Measurements from ENCODE around the gene UNC119B. TPM values are rescaled to one million over a fixed set of nuclear protein-coding genes. Genes with fewer than 3 reads are reported as not detected.

Gene UNC119B
- total and polyA plus RNA-seq, 2 experiments from 2014 or later, result 9.9 to 51.3 TPM

GRCh38 chr12:120674097-120674636 is 36.1 kb upstream of the UNC119B start (continued):
- TF ChIP-seq, protein P1, sequence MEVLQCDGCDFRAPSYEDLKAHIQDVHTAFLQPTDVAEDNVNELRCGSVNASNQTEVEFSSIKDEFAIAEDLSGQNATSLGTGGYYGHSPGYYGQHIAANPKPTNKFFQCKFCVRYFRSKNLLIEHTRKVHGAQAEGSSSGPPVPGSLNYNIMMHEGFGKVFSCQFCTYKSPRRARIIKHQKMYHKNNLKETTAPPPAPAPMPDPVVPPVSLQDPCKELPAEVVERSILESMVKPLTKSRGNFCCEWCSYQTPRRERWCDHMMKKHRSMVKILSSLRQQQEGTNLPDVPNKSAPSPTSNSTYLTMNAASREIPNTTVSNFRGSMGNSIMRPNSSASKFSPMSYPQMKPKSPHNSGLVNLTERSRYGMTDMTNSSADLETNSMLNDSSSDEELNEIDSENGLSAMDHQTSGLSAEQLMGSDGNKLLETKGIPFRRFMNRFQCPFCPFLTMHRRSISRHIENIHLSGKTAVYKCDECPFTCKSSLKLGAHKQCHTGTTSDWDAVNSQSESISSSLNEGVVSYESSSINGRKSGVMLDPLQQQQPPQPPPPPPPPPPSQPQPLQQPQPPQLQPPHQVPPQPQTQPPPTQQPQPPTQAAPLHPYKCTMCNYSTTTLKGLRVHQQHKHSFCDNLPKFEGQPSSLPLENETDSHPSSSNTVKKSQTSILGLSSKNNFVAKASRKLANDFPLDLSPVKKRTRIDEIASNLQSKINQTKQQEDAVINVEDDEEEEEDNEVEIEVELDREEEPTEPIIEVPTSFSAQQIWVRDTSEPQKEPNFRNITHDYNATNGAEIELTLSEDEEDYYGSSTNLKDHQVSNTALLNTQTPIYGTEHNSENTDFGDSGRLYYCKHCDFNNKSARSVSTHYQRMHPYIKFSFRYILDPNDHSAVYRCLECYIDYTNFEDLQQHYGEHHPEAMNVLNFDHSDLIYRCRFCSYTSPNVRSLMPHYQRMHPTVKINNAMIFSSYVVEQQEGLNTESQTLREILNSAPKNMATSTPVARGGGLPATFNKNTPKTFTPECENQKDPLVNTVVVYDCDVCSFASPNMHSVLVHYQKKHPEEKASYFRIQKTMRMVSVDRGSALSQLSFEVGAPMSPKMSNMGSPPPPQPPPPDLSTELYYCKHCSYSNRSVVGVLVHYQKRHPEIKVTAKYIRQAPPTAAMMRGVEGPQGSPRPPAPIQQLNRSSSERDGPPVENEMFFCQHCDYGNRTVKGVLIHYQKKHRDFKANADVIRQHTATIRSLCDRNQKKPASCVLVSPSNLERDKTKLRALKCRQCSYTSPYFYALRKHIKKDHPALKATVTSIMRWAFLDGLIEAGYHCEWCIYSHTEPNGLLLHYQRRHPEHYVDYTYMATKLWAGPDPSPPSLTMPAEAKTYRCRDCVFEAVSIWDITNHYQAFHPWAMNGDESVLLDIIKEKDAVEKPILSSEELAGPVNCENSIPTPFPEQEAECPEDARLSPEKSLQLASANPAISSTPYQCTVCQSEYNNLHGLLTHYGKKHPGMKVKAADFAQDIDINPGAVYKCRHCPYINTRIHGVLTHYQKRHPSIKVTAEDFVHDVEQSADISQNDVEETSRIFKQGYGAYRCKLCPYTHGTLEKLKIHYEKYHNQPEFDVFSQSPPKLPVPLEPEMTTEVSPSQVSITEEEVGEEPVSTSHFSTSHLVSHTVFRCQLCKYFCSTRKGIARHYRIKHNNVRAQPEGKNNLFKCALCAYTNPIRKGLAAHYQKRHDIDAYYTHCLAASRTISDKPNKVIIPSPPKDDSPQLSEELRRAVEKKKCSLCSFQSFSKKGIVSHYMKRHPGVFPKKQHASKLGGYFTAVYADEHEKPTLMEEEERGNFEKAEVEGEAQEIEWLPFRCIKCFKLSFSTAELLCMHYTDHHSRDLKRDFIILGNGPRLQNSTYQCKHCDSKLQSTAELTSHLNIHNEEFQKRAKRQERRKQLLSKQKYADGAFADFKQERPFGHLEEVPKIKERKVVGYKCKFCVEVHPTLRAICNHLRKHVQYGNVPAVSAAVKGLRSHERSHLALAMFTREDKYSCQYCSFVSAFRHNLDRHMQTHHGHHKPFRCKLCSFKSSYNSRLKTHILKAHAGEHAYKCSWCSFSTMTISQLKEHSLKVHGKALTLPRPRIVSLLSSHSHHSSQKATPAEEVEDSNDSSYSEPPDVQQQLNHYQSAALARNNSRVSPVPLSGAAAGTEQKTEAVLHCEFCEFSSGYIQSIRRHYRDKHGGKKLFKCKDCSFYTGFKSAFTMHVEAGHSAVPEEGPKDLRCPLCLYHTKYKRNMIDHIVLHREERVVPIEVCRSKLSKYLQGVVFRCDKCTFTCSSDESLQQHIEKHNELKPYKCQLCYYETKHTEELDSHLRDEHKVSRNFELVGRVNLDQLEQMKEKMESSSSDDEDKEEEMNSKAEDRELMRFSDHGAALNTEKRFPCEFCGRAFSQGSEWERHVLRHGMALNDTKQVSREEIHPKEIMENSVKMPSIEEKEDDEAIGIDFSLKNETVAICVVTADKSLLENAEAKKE (CRISPR knock-in tag; IDR thresholded peaks at IDR 0.05), result no peak
- TF ChIP-seq ETS1 (IDR thresholded peaks at IDR 0.05), result no peak

- H3K27ac ChIP-seq (ENCODE audit: low read depth), result no peak overlapping the region
- no peaks in the 10 kb centered on the region for H3K36me3 Mint-ChIP-seq (ENCODE audit: low read depth)
- ATAC-seq (no peak), DNase-seq (ENCODE audit: low spot score) (no peak)
- H3K4me2 ChIP-seq, result no peak overlapping the region
- H3K27ac Mint-ChIP-seq, result no peak overlapping the region
- no peaks in the 10 kb centered on the region for H3F3A ChIP-seq (replicated peaks; ENCODE audit: low read depth)
- peaks cover 4% of the 10 kb centered on the region for H3K4me1 Mint-ChIP-seq
- no peaks in the 10 kb centered on the region for H3K27me3 ChIP-seq (ENCODE audit: insufficient read depth)
- no peaks in the 10 kb centered on the region for H3K79me2 ChIP-seq (replicated peaks; ENCODE audit: insufficient read depth)
- H3K9me3 Mint-ChIP-seq, result no peaks in the 10 kb centered on the region
- no peak overlapping the region for H2AFZ ChIP-seq
- peaks cover 5% of the 10 kb centered on the region for H3K27me3 Mint-ChIP-seq (ENCODE audit: insufficient read depth, low read depth, poor library complexity)
- no peak overlapping the region for H3K4me3 Mint-ChIP-seq
- no peaks in the 10 kb centered on the region for H3K9me2 ChIP-seq (ENCODE audit: insufficient read depth)
- H3K36me3 ChIP-seq (ENCODE audit: insufficient read depth), result no peaks in the 10 kb centered on the region
- TF ChIP-seq STAT1 (IDR thresholded peaks at IDR 0.05; ENCODE audit: unreplicated experiment) (no peak), CREB1 (CRISPR knock-in tag; IDR thresholded peaks at IDR 0.05; ENCODE audit: low read depth) (no peak), JUNB (IDR thresholded peaks at IDR 0.05; ENCODE audit: unreplicated experiment) (no peak), REST (IDR thresholded peaks at IDR 0.05; ENCODE audit: unreplicated experiment) (no peak), ZNF331 (CRISPR knock-in tag; IDR thresholded peaks at IDR 0.05; ENCODE audit: low read depth) (no peak), EZH2phosphoT487 (IDR thresholded peaks at IDR 0.05; ENCODE audit: unreplicated experiment) (no peak), POLR2AphosphoS5 (IDR thresholded peaks at IDR 0.05; ENCODE audit: low read depth) (no peak), EZH2 (IDR thresholded peaks at IDR 0.05; ENCODE audit: low read depth, unreplicated experiment) (no peak)
- TF ChIP-seq, protein P2, sequence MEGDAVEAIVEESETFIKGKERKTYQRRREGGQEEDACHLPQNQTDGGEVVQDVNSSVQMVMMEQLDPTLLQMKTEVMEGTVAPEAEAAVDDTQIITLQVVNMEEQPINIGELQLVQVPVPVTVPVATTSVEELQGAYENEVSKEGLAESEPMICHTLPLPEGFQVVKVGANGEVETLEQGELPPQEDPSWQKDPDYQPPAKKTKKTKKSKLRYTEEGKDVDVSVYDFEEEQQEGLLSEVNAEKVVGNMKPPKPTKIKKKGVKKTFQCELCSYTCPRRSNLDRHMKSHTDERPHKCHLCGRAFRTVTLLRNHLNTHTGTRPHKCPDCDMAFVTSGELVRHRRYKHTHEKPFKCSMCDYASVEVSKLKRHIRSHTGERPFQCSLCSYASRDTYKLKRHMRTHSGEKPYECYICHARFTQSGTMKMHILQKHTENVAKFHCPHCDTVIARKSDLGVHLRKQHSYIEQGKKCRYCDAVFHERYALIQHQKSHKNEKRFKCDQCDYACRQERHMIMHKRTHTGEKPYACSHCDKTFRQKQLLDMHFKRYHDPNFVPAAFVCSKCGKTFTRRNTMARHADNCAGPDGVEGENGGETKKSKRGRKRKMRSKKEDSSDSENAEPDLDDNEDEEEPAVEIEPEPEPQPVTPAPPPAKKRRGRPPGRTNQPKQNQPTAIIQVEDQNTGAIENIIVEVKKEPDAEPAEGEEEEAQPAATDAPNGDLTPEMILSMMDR (conservative IDR thresholded peaks at IDR 0.05; ENCODE audit: low read depth in 2 of 2), result no peak
- peaks cover 5% of the 10 kb centered on the region; the same call in 1 of the 2 replicates for H3K4me1 ChIP-seq (ENCODE audit: insufficient read depth)
- no peaks in the 10 kb centered on the region for H4K20me1 ChIP-seq (replicated peaks; ENCODE audit: insufficient read depth)
- no peak overlapping the region for H3K4me3 ChIP-seq
Observed at GRCh38 chr12:120677765-120678473, 32.3 kb upstream of the UNC119B start.
